Activated naive CD4-positive, alpha-beta T cell treated with anti-CD3 and anti-CD28 coated beads, Interleukin-2, amount 10 ng/mL, durations not matched to agents 7 days and 5 days (primary cell): ENCODE data around the gene PARD6B.
"Not testable (repeated sequence)": the region's sequence is repeated elsewhere in the genome, so short reads cannot be mapped to it uniquely, and the experiment has no call there.

ENCODE experiments used
- CTCF ChIA-PET: fragments of 350-600 bp; sonication (Branson Sonifier 250); formaldehyde crosslinking; loops from one replicate; lab custom pipeline; 2021; ENCODE audit warnings: antibody characterized with exemption; lab: Charles Lee
- DNase-seq: peaks from one replicate; pipeline ENCODE4 v3.0.0-alpha.2; 2020
- H3K27ac Mint-ChIP-seq: one replicate; pipeline ENCODE4 v1.8.0; 2021; ENCODE audit warnings: mild to moderate bottlenecking, moderate library complexity, mixed read lengths
- H3K27me3 Mint-ChIP-seq: one replicate; pipeline ENCODE4 v1.8.0; 2021; ENCODE audit warnings: mild to moderate bottlenecking, mixed read lengths
- H3K36me3 Mint-ChIP-seq: one replicate; pipeline ENCODE4 v1.8.0; 2021; ENCODE audit warnings: mixed read lengths
- H3K4me1 Mint-ChIP-seq: one replicate; pipeline ENCODE4 v1.8.0; 2021; ENCODE audit warnings: mixed read lengths
- H3K4me3 Mint-ChIP-seq: one replicate; pipeline ENCODE4 v1.8.0; 2021; ENCODE audit warnings: mild to moderate bottlenecking, moderate library complexity, mixed read lengths
- H3K9me3 Mint-ChIP-seq: one replicate; pipeline ENCODE4 v1.8.0; 2021; ENCODE audit warnings: mixed read lengths

Gene PARD6B

DNA sequence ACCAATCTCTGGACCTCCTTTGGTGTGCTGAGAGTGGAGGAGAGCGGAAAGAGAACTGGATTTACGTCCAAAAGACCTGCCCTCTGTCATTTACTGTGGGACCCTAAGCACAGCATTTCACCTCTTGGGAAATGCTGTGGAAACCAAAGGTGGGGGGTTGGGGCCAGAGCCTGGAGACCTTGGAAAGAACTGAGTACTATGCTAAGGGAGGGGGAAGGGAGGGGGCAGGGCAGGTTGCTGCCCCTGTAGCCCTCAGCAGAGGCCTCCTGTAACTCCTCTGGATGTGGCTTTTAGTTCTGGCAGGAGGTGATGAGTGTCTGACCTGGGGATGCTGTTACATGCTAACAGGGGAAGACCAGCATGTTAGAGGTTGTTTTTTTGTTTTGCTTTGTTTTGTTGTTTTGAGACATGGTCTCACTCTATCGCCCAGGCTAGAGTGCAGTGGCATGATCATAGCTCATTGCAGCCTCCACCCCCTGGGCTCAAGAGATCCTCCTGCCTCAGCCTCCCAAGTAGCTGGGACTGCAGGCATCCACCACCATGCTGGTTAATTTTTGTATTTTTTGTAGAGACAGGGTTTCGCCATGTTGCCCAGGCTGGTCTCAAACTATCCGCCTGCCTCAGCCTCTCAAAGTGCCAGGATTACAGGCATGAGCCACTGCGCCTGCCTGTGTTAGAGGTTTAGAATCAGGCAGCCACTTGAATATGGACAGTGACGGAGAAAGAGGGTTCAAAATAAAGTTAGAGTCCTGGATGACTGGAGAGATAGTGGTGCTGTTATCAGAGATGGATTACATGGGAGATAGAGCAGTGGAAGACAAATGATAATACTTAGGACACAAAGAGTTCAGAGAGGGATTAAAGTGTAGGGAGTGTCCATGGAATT is 18.4 kb upstream of the PARD6B start:
- no peak for DNase-seq
- no peaks in the 10 kb centered on the region for H3K9me3 Mint-ChIP-seq
- peaks cover 43% of the 10 kb centered on the region for H3K27me3 Mint-ChIP-seq
- no peaks in the 10 kb centered on the region for H3K36me3 Mint-ChIP-seq
- no peak overlapping the region for H3K4me3 Mint-ChIP-seq
- CTCF ChIA-PET: no interaction called here
- no peaks in the 10 kb centered on the region for H3K4me1 Mint-ChIP-seq
- no peak overlapping the region for H3K27ac Mint-ChIP-seq

DNA sequence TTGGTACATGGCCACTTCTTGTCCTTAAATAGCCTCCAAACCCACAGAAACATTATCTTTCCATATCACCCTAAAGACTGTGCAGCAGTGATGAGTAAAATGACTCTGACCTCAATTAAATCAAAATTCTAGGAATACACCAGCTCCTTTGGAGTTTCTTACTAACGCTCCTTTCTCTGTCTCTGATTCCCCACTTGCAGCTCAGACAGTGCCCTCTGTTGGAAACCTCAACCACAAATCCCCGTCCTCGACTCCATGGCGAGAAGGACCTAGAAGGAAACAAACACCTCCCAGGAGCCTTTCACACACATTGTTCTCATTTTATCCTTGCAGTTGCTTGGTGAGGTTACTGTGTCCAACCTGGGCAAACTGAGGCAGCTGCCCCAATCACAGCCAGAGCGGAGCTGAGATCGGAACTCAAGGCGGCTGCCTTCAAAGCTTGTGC is 17.7 kb upstream of the PARD6B start:
- Mint-ChIP-seq H3K36me3 (no peaks in the 10 kb centered on the region), H3K9me3 (no peaks in the 10 kb centered on the region), H3K27ac (no peak overlapping the region), H3K4me1 (no peaks in the 10 kb centered on the region), H3K4me3 (no peak overlapping the region), H3K27me3 (peaks cover 47% of the 10 kb centered on the region)
- CTCF ChIA-PET: no interaction called here
- DNase-seq: no peak

DNA sequence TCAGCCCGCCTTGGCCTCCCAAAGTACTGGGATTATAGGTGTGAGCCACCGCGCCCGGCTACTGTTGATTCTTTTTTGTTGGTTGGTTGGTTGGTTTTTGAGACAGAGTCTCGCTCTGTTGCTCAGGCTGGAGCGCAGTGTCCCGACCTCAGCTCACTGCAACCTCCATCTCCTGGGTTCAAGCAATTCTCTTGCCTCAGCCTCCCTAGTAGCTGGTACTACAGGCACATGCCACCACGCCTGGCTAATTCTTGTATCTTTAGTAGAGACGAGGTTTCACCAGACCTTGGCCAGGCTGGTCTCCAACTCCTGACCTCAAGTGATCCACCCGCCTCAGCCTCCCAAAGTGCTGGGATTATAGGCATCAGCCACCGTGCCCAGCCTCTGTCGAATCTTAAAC is 17.0 kb upstream of the PARD6B start:
- H3K4me3 Mint-ChIP-seq, H3K4me1 Mint-ChIP-seq, H3K36me3 Mint-ChIP-seq, DNase-seq, H3K27ac Mint-ChIP-seq, H3K9me3 Mint-ChIP-seq, CTCF ChIA-PET: not testable (repeated sequence)
- peaks cover 47% of the 10 kb centered on the region for H3K27me3 Mint-ChIP-seq

DNA sequence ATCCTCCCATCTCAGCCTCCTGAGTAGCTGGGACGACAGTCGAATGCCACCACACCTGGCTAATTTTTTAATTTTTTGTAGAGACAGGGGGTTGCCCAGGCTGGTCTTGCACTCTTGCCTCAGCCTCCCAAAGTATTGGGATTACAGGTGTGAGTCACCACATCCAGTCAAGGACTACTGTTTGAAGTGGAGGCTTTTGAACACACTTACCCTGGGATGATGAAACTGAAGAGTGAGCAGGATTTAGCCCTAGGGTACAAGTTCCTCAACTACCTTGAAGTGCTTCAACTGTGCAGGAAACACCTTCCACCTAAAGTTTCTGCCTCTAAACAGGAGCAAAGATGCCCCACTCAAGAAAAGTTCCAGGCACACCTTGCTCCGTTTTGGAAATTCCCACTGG is 15.7 kb upstream of the PARD6B start:
- no peak for DNase-seq
- H3K27me3 Mint-ChIP-seq: peaks cover 47% of the 10 kb centered on the region
- H3K27ac Mint-ChIP-seq: no peak overlapping the region
- no peaks in the 10 kb centered on the region for H3K4me1 Mint-ChIP-seq
- H3K36me3 Mint-ChIP-seq: no peaks in the 10 kb centered on the region
- CTCF ChIA-PET: no interaction called here
- H3K4me3 Mint-ChIP-seq: no peak overlapping the region
- no peaks in the 10 kb centered on the region for H3K9me3 Mint-ChIP-seq

DNA sequence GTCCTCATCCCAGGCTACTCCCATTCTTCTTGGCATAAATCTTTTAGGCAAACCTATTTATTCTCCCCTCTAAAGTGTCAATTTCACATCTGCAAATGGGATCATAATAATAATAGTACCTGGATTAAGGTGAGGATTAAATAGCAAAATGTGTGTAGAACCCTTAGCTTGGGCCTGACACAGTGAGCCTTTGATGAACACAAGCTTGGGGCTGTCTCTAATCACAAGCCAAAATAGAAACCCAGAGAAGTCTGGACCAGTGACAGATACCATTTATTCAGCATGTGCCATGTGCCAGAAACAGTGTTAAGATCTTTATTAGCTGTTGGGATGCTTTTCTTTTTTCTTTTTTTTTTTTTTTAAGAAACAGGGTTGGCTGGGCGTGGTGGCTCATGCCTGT is 14.9 kb upstream of the PARD6B start:
- H3K36me3 Mint-ChIP-seq: no peaks in the 10 kb centered on the region
- H3K27ac Mint-ChIP-seq: no peak overlapping the region
- no peaks in the 10 kb centered on the region for H3K4me1 Mint-ChIP-seq
- CTCF ChIA-PET: no interaction called here
- DNase-seq: no peak
- no peak overlapping the region for H3K4me3 Mint-ChIP-seq
- H3K27me3 Mint-ChIP-seq: peaks cover 41% of the 10 kb centered on the region
- H3K9me3 Mint-ChIP-seq: no peaks in the 10 kb centered on the region

DNA sequence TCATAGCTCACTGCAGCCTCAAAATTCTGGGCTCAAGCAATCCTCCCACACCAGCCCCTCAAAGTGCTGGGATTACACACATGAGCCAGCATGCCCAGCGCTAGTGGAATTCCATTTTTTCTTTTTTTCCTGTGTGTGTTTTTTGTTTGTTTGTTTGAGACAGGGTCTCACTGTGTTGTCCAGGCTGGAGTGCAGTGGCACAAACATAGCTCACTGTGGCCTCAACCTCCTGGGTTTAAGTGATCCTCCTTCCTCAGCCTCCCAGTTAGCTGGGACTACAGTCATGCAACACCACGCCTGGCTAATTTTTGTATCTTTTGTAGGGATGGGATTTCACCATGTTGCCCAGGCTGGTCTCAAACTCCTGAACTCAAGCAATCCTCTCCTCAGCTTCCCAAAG is 14.1 kb upstream of the PARD6B start:
- Mint-ChIP-seq H3K4me3 (no peak overlapping the region), H3K9me3 (no peaks in the 10 kb centered on the region), H3K36me3 (no peaks in the 10 kb centered on the region), H3K27ac (no peak overlapping the region), H3K4me1 (no peaks in the 10 kb centered on the region), H3K27me3 (peaks cover 36% of the 10 kb centered on the region)
- CTCF ChIA-PET: interaction anchor here (0.6 kb wide), 1 partner anchor 199 kb away, joined by 3 read pairs; no protein-coding TSS in a partner anchor
- no peak for DNase-seq

DNA sequence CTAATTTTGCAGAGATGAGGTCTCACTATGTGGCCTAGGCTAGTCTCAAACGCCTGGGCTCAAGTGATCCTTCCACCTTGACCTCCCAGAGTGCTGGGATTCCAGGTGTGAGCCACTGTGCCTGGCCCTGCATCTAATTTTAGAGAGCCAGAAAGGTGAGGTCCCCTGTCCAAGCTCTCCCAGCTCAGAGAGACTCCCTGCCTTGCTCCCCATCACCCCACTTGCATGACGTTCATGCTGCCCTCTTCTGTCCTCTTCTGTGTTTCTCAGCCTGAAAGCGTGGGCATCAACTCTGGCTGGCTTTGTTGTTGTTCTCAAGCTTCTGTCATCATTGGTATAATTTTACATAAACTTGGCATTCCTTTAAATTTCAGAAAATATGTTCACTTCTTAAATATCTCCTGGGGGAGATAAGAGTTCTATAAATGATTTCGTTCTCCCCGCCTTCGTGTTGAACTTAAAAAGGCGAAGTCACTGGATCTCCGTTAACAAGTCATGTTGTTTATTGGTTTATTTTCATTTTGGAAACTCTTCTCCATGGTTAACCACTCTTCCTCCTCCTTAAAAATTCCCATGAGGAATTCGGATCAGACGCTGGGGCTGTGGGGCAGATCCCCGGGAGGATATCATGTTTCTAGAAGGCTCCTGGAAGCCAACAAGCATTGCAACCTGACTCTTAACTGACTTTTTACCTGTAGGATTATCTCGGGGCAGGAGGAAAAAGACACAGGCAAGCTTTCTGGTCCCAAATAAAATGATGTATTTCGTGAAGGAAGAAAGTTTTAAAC is 13.2 kb upstream of the PARD6B start:
- Mint-ChIP-seq H3K27me3 (peaks cover 28% of the 10 kb centered on the region), H3K4me1 (no peaks in the 10 kb centered on the region), H3K36me3 (no peaks in the 10 kb centered on the region), H3K9me3 (no peaks in the 10 kb centered on the region), H3K27ac (no peak overlapping the region), H3K4me3 (no peak overlapping the region)
- CTCF ChIA-PET: interaction anchor here (0.6 kb wide), 1 partner anchor 200 kb away, joined by 3 read pairs; no protein-coding TSS in a partner anchor
- DNase-seq: no peak

DNA sequence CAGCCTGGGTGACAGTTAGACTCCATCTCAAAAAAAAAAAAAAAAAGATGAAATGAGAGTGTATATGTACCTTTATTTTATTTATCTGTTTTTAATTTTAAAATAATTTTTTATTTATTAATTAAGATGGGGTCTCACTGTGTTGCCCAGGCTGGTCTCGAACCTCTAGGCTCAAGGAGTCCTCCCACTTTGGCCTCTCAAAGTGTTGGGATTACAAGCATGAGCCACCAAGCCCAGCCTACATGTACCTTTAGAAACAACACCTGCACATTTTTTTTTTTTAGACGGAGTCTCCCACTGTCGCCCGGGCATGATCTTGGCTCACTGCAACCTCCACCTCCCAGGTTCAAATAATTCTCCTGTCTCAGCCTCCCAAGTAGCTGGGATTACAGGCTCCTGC is 12.1 kb upstream of the PARD6B start:
- CTCF ChIA-PET: no interaction called here
- no peaks in the 10 kb centered on the region for H3K9me3 Mint-ChIP-seq
- no peaks in the 10 kb centered on the region for H3K4me1 Mint-ChIP-seq
- H3K27ac Mint-ChIP-seq: no peak overlapping the region
- peaks cover 21% of the 10 kb centered on the region for H3K27me3 Mint-ChIP-seq
- H3K36me3 Mint-ChIP-seq: no peaks in the 10 kb centered on the region
- H3K4me3 Mint-ChIP-seq: no peak overlapping the region
- DNase-seq: no peak

DNA sequence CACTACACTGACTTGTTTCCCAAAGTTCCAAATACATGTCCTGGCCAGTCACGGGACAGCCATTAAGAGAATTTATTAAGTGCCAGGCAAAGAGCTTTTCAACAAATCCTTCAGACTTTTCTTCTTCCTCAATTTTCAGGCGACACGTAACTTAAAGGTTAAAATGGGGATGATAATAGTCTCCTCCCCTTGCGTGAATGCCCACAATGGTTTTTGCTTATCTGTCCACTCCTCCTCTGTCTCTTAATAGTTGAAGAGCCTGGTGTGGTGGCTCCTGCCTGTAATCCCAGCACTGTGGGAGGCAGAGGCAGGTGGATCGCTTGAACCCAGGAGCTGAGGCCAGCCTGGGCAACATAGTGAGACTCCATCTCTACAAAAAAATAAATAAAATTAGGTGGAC is 11.4 kb upstream of the PARD6B start:
- Mint-ChIP-seq H3K27me3 (peaks cover 19% of the 10 kb centered on the region), H3K4me3 (no peak overlapping the region), H3K27ac (no peak overlapping the region), H3K4me1 (no peaks in the 10 kb centered on the region), H3K9me3 (no peaks in the 10 kb centered on the region), H3K36me3 (no peaks in the 10 kb centered on the region)
- no peak for DNase-seq
- CTCF ChIA-PET: no interaction called here

DNA sequence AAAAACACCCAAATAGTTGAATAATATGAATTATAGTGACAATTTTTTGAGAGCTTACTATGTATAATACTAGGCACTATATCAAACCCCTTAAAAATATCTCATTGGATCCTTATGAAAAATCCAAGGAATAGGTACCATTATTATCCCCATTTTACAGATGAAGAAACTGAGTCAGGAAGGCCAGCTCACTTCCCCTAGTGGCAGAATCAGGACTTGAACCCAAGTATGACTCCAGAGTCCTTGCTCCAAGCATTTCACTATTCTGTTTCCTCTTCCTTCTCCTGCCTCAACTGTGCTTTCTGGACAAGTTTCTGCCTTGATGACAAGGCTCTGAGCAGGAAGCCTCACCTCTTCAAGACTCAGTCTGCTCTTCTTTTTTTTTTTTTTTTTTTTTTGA is 10.8 kb upstream of the PARD6B start:
- no peaks in the 10 kb centered on the region for H3K4me1 Mint-ChIP-seq
- H3K9me3 Mint-ChIP-seq: no peaks in the 10 kb centered on the region
- peaks cover 19% of the 10 kb centered on the region for H3K27me3 Mint-ChIP-seq
- H3K36me3 Mint-ChIP-seq: no peaks in the 10 kb centered on the region
- CTCF ChIA-PET: no interaction called here
- DNase-seq: no peak
- H3K4me3 Mint-ChIP-seq: no peak overlapping the region
- no peak overlapping the region for H3K27ac Mint-ChIP-seq

DNA sequence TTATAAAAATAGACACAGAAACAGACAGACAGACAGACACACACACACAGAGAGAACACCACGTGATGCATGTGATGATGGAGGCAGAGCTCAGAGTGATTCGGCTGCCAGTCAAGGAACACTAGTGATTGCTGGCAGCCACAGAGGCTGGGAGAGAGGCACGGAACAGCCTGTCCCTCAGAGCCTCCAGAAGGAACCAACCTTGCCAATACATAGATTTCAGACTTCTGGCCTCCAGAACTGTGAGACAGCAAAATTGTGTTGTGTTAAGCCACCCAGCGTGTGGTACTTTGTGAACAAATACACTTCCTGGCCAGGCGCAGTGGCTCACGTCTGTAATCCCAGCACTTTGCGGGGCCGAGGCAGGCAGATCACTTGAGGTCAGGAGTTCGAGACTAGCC is 9.5 kb upstream of the PARD6B start:
- Mint-ChIP-seq H3K27me3 (peaks cover 15% of the 10 kb centered on the region), H3K36me3 (no peaks in the 10 kb centered on the region), H3K27ac (no peak overlapping the region), H3K4me1 (no peaks in the 10 kb centered on the region), H3K4me3 (no peak overlapping the region), H3K9me3 (no peaks in the 10 kb centered on the region)
- DNase-seq: no peak
- CTCF ChIA-PET: no interaction called here

DNA sequence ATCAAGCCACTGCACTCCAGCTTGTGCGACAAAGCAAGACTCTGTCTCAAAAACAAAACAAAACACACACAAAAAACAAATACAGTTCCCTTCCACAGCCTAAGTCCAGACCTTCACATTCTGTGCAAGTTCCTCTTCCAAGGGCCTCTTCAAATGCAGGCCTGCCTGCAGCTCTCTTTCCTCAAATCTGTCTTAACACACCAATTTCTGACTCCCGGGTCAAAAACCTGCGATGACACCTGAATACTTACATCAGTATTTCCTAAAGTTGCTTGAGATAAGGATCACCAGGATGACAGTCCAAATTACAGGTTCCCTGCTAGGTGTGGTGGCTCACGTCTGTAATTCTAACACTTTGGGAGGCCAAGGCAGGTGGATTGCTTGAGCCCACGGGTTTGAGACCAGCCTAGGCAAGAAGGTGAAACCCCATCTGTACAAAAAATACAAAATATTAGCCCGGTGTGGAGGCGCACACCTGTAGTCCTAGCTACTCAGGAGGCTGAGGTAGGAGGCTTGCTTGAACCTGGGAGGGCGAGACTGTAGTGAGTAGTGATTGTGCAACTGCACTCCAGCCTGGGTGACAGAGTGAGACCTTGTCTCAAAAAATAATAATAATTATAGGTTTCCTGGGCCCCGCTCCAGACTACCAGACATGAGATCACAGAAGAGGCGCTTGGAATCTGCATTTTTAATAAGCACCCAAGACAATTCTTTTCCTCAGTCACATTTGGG is 8.8 kb upstream of the PARD6B start:
- DNase-seq: no peak
- Mint-ChIP-seq H3K27ac (no peak overlapping the region), H3K9me3 (no peaks in the 10 kb centered on the region), H3K4me1 (no peaks in the 10 kb centered on the region), H3K27me3 (peaks cover 8% of the 10 kb centered on the region), H3K36me3 (no peaks in the 10 kb centered on the region), H3K4me3 (no peak overlapping the region)
- CTCF ChIA-PET: no interaction called here

DNA sequence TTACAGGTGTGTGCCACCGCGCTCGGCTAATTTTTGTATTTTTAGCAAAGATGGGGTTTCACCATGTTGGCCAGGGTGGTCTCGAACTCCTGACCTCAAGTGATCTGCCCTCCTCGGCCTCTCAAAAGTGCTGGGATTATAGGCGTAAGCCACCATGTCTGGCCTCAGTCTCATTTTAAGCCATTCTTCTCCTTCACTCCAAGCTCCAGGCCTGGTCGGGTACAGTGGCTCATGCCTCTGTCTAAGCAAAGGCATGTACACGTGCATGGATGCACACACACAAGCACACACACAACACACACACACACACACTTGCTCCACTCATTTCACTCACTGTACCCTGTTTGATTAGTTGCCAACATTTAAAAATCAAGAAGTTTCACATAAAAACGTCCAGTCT is 7.7 kb upstream of the PARD6B start:
- CTCF ChIA-PET: interaction anchor here (1.0 to 2.5 kb wide), 2 partner anchors 26 to 88 kb away, joined by 3 to 10 read pairs; no protein-coding TSS in a partner anchor
- no peaks in the 10 kb centered on the region for H3K9me3 Mint-ChIP-seq
- no peak overlapping the region for H3K27ac Mint-ChIP-seq
- no peak for DNase-seq
- H3K4me3 Mint-ChIP-seq: no peak overlapping the region
- no peaks in the 10 kb centered on the region for H3K27me3 Mint-ChIP-seq
- H3K4me1 Mint-ChIP-seq: no peaks in the 10 kb centered on the region
- no peaks in the 10 kb centered on the region for H3K36me3 Mint-ChIP-seq

DNA sequence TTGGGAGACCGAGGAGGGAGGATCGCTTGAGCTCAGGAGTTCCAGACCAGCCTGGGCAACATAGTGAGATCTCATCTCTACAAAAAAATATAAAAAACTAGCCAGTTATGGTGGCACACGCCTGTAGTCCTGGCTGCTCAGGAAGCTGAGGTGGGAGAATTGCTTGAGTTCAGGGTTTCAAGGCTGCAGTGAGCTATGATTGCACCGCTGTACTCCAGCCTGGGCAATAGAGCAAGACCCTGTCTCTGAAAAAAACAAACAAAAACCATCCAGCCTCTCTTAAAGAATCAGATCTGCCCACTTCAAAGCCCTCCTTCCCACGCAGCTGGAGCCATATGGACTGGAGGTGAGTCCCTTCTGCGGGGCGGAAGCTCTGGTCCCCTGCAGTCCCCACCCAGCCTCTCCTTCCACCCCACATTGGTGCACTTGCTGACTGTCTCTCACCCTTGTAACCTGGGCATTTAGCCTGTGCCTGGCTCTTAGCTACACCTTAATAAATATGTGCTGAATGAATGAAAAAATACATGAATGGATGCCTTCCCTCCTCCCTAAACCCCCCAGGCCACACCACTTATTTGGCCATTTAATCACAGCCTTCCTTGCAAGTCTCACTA is 7.2 kb upstream of the PARD6B start:
- Mint-ChIP-seq H3K4me1 (no peaks in the 10 kb centered on the region), H3K27ac (no peak overlapping the region), H3K36me3 (no peaks in the 10 kb centered on the region), H3K9me3 (no peaks in the 10 kb centered on the region), H3K27me3 (no peaks in the 10 kb centered on the region), H3K4me3 (no peak overlapping the region)
- no peak for DNase-seq
- CTCF ChIA-PET: interaction anchor here (1.0 to 2.5 kb wide), 2 partner anchors 25 to 88 kb away, joined by 3 to 10 read pairs; no protein-coding TSS in a partner anchor
